ENCODE results near the gene HSPA12A. TPM values are rescaled to one million over a fixed set of nuclear protein-coding genes. Genes with fewer than 3 reads are reported as not detected.

The HSPA12A gene
- total and polyA plus RNA-seq, 2 of the 13 experiments (the other 11 are each of a cell fraction or from before 2014, with no cell fraction given), result 6.4 to 13.6 TPM

DNA sequence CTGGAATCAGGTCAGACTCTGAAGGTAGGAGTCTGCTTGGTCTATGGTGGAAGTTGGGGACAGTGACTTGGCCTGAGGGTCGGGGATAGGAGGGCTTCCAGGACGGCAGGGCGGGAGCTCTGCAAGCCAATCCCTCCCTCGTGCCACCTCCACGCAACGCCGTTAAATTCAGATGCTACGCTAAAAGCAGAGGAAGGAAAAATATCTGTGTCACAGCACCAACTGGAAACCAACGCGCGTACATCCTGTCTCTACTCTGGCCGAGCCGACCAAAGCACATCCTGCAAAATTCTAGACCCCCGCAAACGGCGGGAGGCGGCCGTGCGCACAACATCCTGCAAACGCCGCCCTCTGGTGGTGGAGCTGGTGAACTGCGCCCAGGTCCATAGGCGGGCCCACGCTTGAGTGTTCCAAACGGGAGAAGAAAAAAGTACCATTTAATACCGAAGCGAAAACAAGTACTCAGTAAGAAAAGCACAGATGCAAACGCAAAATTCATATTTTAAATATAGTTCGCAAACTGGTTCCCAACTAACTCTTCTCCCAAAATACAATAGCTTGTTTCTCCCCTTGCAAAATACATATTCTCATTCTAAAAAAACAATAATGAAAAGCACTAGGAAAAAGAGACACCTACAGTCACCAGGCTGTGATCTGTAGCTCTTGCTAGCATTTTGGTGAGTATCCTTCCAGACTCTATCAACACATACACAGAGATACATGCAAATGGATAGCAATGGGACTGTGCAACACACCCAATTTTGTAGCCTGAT is 45.7 kb upstream of the HSPA12A start (continued):
- TF ChIP-seq, protein P1, sequence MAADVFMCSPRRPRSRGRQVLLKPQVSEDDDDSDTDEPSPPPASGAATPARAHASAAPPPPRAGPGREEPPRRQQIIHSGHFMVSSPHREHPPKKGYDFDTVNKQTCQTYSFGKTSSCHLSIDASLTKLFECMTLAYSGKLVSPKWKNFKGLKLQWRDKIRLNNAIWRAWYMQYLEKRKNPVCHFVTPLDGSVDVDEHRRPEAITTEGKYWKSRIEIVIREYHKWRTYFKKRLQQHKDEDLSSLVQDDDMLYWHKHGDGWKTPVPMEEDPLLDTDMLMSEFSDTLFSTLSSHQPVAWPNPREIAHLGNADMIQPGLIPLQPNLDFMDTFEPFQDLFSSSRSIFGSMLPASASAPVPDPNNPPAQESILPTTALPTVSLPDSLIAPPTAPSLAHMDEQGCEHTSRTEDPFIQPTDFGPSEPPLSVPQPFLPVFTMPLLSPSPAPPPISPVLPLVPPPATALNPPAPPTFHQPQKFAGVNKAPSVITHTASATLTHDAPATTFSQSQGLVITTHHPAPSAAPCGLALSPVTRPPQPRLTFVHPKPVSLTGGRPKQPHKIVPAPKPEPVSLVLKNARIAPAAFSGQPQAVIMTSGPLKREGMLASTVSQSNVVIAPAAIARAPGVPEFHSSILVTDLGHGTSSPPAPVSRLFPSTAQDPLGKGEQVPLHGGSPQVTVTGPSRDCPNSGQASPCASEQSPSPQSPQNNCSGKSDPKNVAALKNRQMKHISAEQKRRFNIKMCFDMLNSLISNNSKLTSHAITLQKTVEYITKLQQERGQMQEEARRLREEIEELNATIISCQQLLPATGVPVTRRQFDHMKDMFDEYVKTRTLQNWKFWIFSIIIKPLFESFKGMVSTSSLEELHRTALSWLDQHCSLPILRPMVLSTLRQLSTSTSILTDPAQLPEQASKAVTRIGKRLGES (CRISPR knock-in tag; IDR thresholded peaks at IDR 0.05; ENCODE audit: borderline replicate concordance), result no peak
- TF ChIP-seq CBFB (CRISPR knock-in tag; IDR thresholded peaks at IDR 0.05) (0 out of 2 replicates have a peak, but pooled peaks have one; percentile 23), YEATS4 (CRISPR knock-in tag; IDR thresholded peaks at IDR 0.05; ENCODE audit: borderline replicate concordance) (no peak), CHCHD3 (CRISPR knock-in tag; IDR thresholded peaks at IDR 0.05) (no peak), KDM2A (CRISPR knock-in tag; IDR thresholded peaks at IDR 0.05; ENCODE audit: borderline replicate concordance, low read depth) (peak; percentile 70), ZIK1 (CRISPR knock-in tag; IDR thresholded peaks at IDR 0.05; ENCODE audit: borderline replicate concordance, low read depth) (no peak), HIVEP1 (CRISPR knock-in tag; IDR thresholded peaks at IDR 0.05) (0 out of 2 replicates have a peak, but pooled peaks have one; percentile 35), HMGA1 (CRISPR knock-in tag; conservative IDR thresholded peaks at IDR 0.05) (no peak), SMC3 (IDR thresholded peaks at IDR 0.05; ENCODE audit: low read length) (peak; percentile 69), GATAD2A (CRISPR knock-in tag; IDR thresholded peaks at IDR 0.05) (0 out of 2 replicates have a peak, but pooled peaks have one; percentile 33)
- TF ChIP-seq, protein P2, sequence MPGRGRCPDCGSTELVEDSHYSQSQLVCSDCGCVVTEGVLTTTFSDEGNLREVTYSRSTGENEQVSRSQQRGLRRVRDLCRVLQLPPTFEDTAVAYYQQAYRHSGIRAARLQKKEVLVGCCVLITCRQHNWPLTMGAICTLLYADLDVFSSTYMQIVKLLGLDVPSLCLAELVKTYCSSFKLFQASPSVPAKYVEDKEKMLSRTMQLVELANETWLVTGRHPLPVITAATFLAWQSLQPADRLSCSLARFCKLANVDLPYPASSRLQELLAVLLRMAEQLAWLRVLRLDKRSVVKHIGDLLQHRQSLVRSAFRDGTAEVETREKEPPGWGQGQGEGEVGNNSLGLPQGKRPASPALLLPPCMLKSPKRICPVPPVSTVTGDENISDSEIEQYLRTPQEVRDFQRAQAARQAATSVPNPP (CRISPR knock-in tag; IDR thresholded peaks at IDR 0.05), result no peak
- TF ChIP-seq, protein P3, sequence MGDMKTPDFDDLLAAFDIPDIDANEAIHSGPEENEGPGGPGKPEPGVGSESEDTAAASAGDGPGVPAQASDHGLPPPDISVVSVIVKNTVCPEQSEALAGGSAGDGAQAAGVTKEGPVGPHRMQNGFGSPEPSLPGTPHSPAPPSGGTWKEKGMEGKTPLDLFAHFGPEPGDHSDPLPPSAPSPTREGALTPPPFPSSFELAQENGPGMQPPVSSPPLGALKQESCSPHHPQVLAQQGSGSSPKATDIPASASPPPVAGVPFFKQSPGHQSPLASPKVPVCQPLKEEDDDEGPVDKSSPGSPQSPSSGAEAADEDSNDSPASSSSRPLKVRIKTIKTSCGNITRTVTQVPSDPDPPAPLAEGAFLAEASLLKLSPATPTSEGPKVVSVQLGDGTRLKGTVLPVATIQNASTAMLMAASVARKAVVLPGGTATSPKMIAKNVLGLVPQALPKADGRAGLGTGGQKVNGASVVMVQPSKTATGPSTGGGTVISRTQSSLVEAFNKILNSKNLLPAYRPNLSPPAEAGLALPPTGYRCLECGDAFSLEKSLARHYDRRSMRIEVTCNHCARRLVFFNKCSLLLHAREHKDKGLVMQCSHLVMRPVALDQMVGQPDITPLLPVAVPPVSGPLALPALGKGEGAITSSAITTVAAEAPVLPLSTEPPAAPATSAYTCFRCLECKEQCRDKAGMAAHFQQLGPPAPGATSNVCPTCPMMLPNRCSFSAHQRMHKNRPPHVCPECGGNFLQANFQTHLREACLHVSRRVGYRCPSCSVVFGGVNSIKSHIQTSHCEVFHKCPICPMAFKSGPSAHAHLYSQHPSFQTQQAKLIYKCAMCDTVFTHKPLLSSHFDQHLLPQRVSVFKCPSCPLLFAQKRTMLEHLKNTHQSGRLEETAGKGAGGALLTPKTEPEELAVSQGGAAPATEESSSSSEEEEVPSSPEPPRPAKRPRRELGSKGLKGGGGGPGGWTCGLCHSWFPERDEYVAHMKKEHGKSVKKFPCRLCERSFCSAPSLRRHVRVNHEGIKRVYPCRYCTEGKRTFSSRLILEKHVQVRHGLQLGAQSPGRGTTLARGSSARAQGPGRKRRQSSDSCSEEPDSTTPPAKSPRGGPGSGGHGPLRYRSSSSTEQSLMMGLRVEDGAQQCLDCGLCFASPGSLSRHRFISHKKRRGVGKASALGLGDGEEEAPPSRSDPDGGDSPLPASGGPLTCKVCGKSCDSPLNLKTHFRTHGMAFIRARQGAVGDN (CRISPR knock-in tag; IDR thresholded peaks at IDR 0.05), result peak; percentile 47
- TF ChIP-seq, protein P4, sequence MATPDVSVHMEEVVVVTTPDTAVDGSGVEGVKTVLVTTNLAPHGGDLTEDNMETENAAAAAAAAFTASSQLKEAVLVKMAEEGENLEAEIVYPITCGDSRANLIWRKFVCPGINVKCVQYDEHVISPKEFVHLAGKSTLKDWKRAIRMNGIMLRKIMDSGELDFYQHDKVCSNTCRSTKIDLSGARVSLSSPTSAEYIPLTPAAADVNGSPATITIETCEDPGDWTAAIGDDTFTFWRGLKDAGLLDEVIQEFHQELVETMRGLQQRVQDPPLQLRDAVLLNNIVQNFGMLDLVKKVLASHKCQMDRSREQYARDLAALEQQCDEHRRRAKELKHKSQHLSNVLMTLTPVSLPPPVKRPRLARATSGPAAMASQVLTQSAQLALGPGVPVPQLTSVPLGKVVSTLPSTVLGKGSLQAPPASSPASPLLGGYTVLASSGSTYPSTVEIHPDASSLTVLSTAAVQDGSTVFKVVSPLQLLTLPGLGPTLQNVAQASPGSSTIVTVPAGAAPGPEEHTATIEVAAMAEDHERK (CRISPR knock-in tag; IDR thresholded peaks at IDR 0.05; ENCODE audit: low read depth), result no peak
- TF ChIP-seq, protein P5, sequence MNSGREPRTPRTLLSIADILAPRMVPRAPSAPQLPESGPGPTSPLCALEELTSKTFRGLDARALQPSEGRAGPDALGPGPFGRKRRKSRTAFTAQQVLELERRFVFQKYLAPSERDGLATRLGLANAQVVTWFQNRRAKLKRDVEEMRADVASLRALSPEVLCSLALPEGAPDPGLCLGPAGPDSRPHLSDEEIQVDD (CRISPR knock-in tag; IDR thresholded peaks at IDR 0.05; ENCODE audit: borderline replicate concordance), result no peak
- TF ChIP-seq, protein P6, sequence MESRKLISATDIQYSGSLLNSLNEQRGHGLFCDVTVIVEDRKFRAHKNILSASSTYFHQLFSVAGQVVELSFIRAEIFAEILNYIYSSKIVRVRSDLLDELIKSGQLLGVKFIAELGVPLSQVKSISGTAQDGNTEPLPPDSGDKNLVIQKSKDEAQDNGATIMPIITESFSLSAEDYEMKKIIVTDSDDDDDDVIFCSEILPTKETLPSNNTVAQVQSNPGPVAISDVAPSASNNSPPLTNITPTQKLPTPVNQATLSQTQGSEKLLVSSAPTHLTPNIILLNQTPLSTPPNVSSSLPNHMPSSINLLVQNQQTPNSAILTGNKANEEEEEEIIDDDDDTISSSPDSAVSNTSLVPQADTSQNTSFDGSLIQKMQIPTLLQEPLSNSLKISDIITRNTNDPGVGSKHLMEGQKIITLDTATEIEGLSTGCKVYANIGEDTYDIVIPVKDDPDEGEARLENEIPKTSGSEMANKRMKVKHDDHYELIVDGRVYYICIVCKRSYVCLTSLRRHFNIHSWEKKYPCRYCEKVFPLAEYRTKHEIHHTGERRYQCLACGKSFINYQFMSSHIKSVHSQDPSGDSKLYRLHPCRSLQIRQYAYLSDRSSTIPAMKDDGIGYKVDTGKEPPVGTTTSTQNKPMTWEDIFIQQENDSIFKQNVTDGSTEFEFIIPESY (CRISPR knock-in tag; IDR thresholded peaks at IDR 0.05), result no peak
